H1 (cell line): Measurements from ENCODE around the gene NKAIN4. TPM values are rescaled to one million over a fixed set of nuclear protein-coding genes. Genes with fewer than 3 reads are reported as not detected.

Source experiments
- ATF3 ChIP-seq: IDR thresholded peaks from 2 replicates; pipeline ENCODE4 v1.6.1; 2011; ENCODE audit warnings: low read depth, mild to moderate bottlenecking, low read length; ENCODE audit not compliant: insufficient read depth
- CEBPB ChIP-seq: IDR thresholded peaks from 2 replicates; pipeline ENCODE4 v1.6.1; 2012; ENCODE audit warnings: low read depth, low read length
- CTBP2 ChIP-seq: IDR thresholded peaks from 2 replicates; pipeline ENCODE4 v1.7.0; 2011; ENCODE audit warnings: borderline replicate concordance, mild to moderate bottlenecking, moderate library complexity, mixed read lengths, low read length; ENCODE audit not compliant: insufficient read depth, insufficient read length
- EZH2 ChIP-seq: fragments of 200-600 bp; sonication (generic); IDR thresholded peaks from 2 replicates; pipeline ENCODE4 v1.7.1; 2012; ENCODE audit warnings: low read depth, mild to moderate bottlenecking, moderate library complexity, low read length, inconsistent platforms; ENCODE audit not compliant: severe bottlenecking
- JUND ChIP-seq: IDR thresholded peaks from 2 replicates; pipeline ENCODE4 v1.6.1; 2011; ENCODE audit warnings: mild to moderate bottlenecking, improper control_type of control experiment, low read length
- MAX ChIP-seq: IDR thresholded peaks from 2 replicates; pipeline ENCODE4 v1.6.1; 2012; ENCODE audit warnings: inconsistent platforms
- NANOG ChIP-seq: IDR thresholded peaks from 2 replicates; pipeline ENCODE4 v1.6.1; 2011; ENCODE audit warnings: low read length, low read depth, mild to moderate bottlenecking, inconsistent platforms; ENCODE audit not compliant: insufficient read depth, poor library complexity, severe bottlenecking
- SP4 ChIP-seq: IDR thresholded peaks from 2 replicates; pipeline ENCODE4 v1.6.1; 2012; ENCODE audit warnings: low read length, inconsistent platforms
- TAF1 ChIP-seq: IDR thresholded peaks from 2 replicates; pipeline ENCODE4 v1.6.1; 2011; ENCODE audit warnings: mild to moderate bottlenecking, low read depth, low read length
- polyA plus RNA-seq, 7 experiments: library from polyadenylated mRNA; depleted of rRNA in 3 of 7; stranded (reverse) in 5 of 7; unstranded in 2 of 7; fragments of >200 nt in 5 of 7; fragments of 200-250 nt in 2 of 7; gene quantifications; 1 replicate in 5 of 7; 2 replicates in 1 of 7; 4 replicates in 1 of 7; pipeline versions ENCODE4 v1.2.1 to v1.2.3, GENCODE V29; 2011 to 2013; ENCODE audit warnings: missing spikeins in 2 of 7, mixed read lengths in 2 of 7
- total RNA-seq: library from RNA; stranded (reverse); fragmentation: NEBNext Ultra II Directional; extraction: Animal tissue kit (Norgen Biotek cat#: 25700); gene quantifications from 2 replicates; pipeline ENCODE4 v1.2.1, GENCODE V29; 2021

Gene NKAIN4
- total and polyA plus RNA-seq, 2 of the 8 experiments (the other 6 are each of a cell fraction or from before 2014, with no cell fraction given) = 6.9 to 17.0 TPM

DNA sequence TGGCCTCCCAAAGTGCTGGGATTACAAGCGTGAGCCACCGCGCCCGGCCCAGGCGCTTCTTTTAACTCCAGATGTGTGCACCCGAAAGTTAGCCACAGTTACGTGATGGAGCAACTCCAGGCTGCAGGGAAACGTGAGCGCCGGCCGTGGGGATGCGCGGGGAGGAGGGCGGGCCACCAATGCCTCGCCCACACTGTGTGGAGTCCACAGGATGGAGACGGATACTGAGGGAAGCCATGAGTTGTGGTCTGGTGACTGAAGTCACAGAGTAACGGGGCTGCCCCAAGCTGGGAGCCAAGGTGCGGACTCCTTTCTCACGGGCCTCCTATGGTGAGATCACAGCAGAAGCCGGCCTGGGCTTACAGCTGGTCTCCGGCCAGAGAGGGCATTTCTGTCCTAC, 61.5 kb downstream of the NKAIN4 start (continued):
- no peak for TF ChIP-seq EZH2
- TF ChIP-seq TAF1 = no peak
- TF ChIP-seq CTBP2 = no peak
- TF ChIP-seq MAX = no peak
- no peak for TF ChIP-seq JUND
- no peak for TF ChIP-seq ATF3
- TF ChIP-seq CEBPB = no peak
- TF ChIP-seq NANOG = no peak
- TF ChIP-seq SP4 = no peak
